B cell (primary cell): ENCODE data around the gene TRPV5. TPM values are rescaled to one million over a fixed set of nuclear protein-coding genes. Genes with fewer than 3 reads are reported as not detected.

ENCODE experiments used
- ATAC-seq: fragments of 200-7000 bp; cut with Tn5 transposase; one replicate; pipeline ENCODE4 v1.10.0; 2021; ENCODE audit warnings: low read depth, mild to moderate bottlenecking, moderate number of reproducible peaks, moderate library complexity
- CTCF ChIA-PET: fragments of 350-600 bp; sonication (Branson Sonifier 250); formaldehyde crosslinking; loops from one replicate; lab custom pipeline; 2021; ENCODE audit warnings: antibody characterized with exemption, inconsistent platforms; lab: Charles Lee
- POLR2A ChIA-PET: fragments of 350-600 bp; sonication (Branson Sonifier 250); formaldehyde crosslinking; loops from one replicate; lab custom pipeline; 2021; ENCODE audit warnings: antibody characterized with exemption; lab: Charles Lee
- DNase-seq: peaks from one replicate; pipeline ENCODE4 v3.0.0; 2013
- H2AFZ ChIP-seq: 2 replicates; pipeline ENCODE4 v1.6.1; 2012; ENCODE audit warnings: mild to moderate bottlenecking, low read depth, low read length; ENCODE audit not compliant: insufficient read depth, poor library complexity, severe bottlenecking
- H3K27ac ChIP-seq, 2 donors: 1 replicate in 1 of 2; 2 replicates in 1 of 2; pipeline ENCODE4 v1.5.1; 2012 to 2013; ENCODE audit warnings: low read length in 2 of 2, mild to moderate bottlenecking in 2 of 2, moderate library complexity in 1 of 2
- H3K27me3 ChIP-seq, 4 experiments: fragments of 200-600 bp in 1 of 4; sonication (generic) in 1 of 4; replicated peaks in 1 of 4; 1 replicate in 2 of 4; 2 replicates in 2 of 4; pipeline versions ENCODE4 v1.6.1 to v1.7.0; 2013 to 2016; ENCODE audit warnings: low read length in 3 of 4, mild to moderate bottlenecking in 2 of 4, mixed read lengths in 1 of 4, moderate library complexity in 1 of 4; ENCODE audit not compliant: insufficient read depth in 4 of 4, control insufficient read depth in 3 of 4; ENCODE audit errors: control extremely low read depth in 1 of 4
- H3K36me3 ChIP-seq, 2 experiments: replicated peaks in 1 of 2; 1 replicate in 1 of 2; 2 replicates in 1 of 2; pipeline versions ENCODE4 v1.6.1 to v1.7.1; 2013; ENCODE audit warnings: low read length in 1 of 2; ENCODE audit not compliant: insufficient read depth in 2 of 2, control insufficient read depth in 1 of 2; ENCODE audit errors: control extremely low read depth in 1 of 2, extremely low read depth in 1 of 2
- H3K4me1 ChIP-seq, 2 donors: fragments of 200-600 bp in 1 of 2; sonication (generic) in 1 of 2; 1 replicate in 1 of 2; 2 replicates in 1 of 2; pipeline versions ENCODE4 v1.5.1 to v1.6.1; 2013 to 2017; ENCODE audit warnings: low read length in 2 of 2; ENCODE audit not compliant: control insufficient read depth in 2 of 2, insufficient read depth in 2 of 2
- H3K4me2 ChIP-seq: replicated peaks from 2 replicates; pipeline ENCODE3; 2012; ENCODE audit warnings: mild to moderate bottlenecking, low read depth, low read length; ENCODE audit not compliant: poor library complexity, severe bottlenecking
- H3K4me3 ChIP-seq, 5 experiments: fragments of 200-600 bp in 1 of 5; sonication (generic) in 1 of 5; 1 replicate in 3 of 5; 2 replicates in 2 of 5; pipeline versions ENCODE4 v1.5.1 to v1.7.0; 2011 to 2016; ENCODE audit warnings: low read length in 4 of 5, mild to moderate bottlenecking in 4 of 5, low read depth in 2 of 5, control low read depth in 1 of 5, moderate library complexity in 1 of 5; ENCODE audit not compliant: insufficient read depth in 1 of 5; ENCODE audit errors: control extremely low read depth in 1 of 5, extremely low read depth in 1 of 5
- H3K79me2 ChIP-seq: fragments of 200-600 bp; sonication (generic); one replicate; pipeline ENCODE4 v1.6.0; 2016; ENCODE audit warnings: low read length; ENCODE audit not compliant: control insufficient read depth, insufficient read depth
- H3K9ac ChIP-seq: fragments of 200-600 bp; sonication (generic); 2 replicates; pipeline ENCODE4 v1.6.1; 2017; ENCODE audit warnings: mild to moderate bottlenecking, low read length, moderate library complexity
- H3K9me3 ChIP-seq, 3 donors: one replicate each; pipeline versions ENCODE4 v1.6.1 to v1.7.1; 2013; ENCODE audit warnings: low read length in 2 of 3; ENCODE audit not compliant: control insufficient read depth in 2 of 3, insufficient read depth in 1 of 3; ENCODE audit errors: control extremely low read depth in 1 of 3
- H4K20me1 ChIP-seq: 2 replicates; pipeline ENCODE4 v1.6.0; 2012; ENCODE audit warnings: mild to moderate bottlenecking, low read length; ENCODE audit not compliant: insufficient read depth, control insufficient read depth, poor library complexity, severe bottlenecking
- H3K27ac Mint-ChIP-seq: one replicate; pipeline ENCODE4 v1.8.0; 2021; ENCODE audit warnings: mixed read lengths
- H3K27me3 Mint-ChIP-seq: one replicate; pipeline ENCODE4 v1.8.0; 2021; ENCODE audit warnings: mixed read lengths
- H3K4me1 Mint-ChIP-seq: one replicate; pipeline ENCODE4 v1.8.0; 2021; ENCODE audit warnings: mixed read lengths
- H3K4me3 Mint-ChIP-seq: one replicate; pipeline ENCODE4 v1.8.0; 2021; ENCODE audit warnings: mixed read lengths
- H3K9me3 Mint-ChIP-seq: one replicate; pipeline ENCODE4 v1.8.0; 2022; ENCODE audit warnings: mixed read lengths; ENCODE audit not compliant: insufficient read depth
- EZH2 ChIP-seq: IDR thresholded peaks from 2 replicates; pipeline ENCODE4 v1.6.1; 2012; ENCODE audit warnings: borderline replicate concordance, low read depth, mild to moderate bottlenecking, moderate library complexity, low read length; ENCODE audit not compliant: insufficient read depth, poor library complexity, severe bottlenecking
- WGBS: methylation state at CpG from one replicate; pipeline ENCODE4 v1.1.5; 2013; ENCODE audit warnings: missing lambda C conversion rate; ENCODE audit not compliant: insufficient coverage; 5-methylcytosine and 5-hydroxymethylcytosine counted together
- intact Hi-C: fragments of 100-400 bp; cut with micrococcal nuclease; formaldehyde crosslinking; loops from one replicate; pipeline ENCODE4 v1.10.0; 2022
- polyA plus RNA-seq: library from polyadenylated mRNA; depleted of rRNA; stranded (reverse); fragments of >200 nt; gene quantifications from 2 replicates; pipeline ENCODE4 v1.2.3, GENCODE V29; 2012
- total RNA-seq, 2 donors: library from RNA; stranded (reverse); fragments of 120-200 nt in 1 of 2; gene quantifications; 1 replicate in 1 of 2; 2 replicates in 1 of 2; pipeline versions ENCODE4 v1.2.3 to v1.2.4, GENCODE V29; 2013 to 2022
- TF ChIP-seq, protein P1 (sequence below): fragments of 200-600 bp; IDR thresholded peaks from one replicate; pipeline ENCODE4 v1.8.0; 2022; ENCODE audit warnings: antibody characterized with exemption, mild to moderate bottlenecking

TRPV5 gene
- total and polyA plus RNA-seq, 2 donors (not counting 1 experiment from before 2014, with no cell fraction given) = 0.03 TPM; not detected in 1

DNA sequence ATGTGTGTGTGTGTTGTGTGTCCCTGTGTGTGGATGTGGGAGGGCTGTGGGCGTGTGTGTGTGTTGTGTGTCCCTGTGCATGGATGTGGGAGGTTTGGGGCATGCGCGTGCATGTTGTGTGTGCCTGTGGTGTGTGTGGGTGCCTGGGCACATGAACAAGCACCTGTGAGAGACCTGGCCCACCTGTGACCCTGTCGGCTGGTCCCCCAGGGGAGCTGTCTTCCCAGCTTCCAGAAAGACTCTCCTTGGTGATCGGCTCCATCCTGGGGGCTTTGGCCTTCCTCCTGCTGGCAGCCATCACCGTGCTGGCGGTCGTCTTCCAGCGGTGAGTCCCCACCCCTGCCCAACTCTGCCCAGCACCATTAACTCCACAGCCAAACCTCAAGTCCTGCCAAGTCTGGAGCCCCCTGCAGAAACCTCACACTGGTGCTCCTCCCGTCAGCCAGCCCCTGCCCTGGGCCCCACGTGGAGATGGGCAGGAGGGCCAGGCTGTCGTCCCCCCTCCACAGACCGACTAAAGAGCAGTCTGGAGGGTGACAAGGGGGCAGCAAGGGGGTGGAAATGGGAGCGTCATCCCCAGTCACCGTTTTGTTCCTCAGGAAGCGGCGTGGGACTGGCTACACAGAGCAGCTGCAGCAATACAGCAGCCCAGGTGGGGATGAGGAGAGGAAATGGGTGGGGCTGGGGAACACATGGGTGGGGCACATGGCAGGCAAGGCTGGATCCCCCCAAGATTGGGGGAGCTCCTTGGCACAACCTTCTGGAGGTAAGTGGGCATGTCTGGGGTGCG is 66.0 kb downstream of the TRPV5 start:
- ATAC-seq = no peak
- Histone ChIP-seq H3K9ac (no peak overlapping the region), H3K4me2 (no peak overlapping the region), H2AFZ (no peak overlapping the region), H3K79me2 (no peaks in the 10 kb centered on the region), H3K4me1 (no peaks in the 10 kb centered on the region), H3K36me3 (peaks cover 2 to 55% of the 10 kb centered on the region in 2 experiments), H3K27me3 (no peaks in the 10 kb centered on the region), H3K4me3 (no peak overlapping the region), H3K27ac (no peak overlapping the region), H3K9me3 (no peaks in the 10 kb centered on the region), H4K20me1 (no peaks in the 10 kb centered on the region)
- Mint-ChIP-seq H3K4me3 (no peak overlapping the region), H3K4me1 (peaks cover 3% of the 10 kb centered on the region), H3K9me3 (no peaks in the 10 kb centered on the region), H3K27ac (no peak overlapping the region), H3K27me3 (no peaks in the 10 kb centered on the region)
- 87% methylated on average over 17 of the region's 18 CpGs for WGBS
- ChIA-PET CTCF (interaction anchor here (0.8 to 3.4 kb wide), 6 partner anchors 9 to 264 kb away, joined by 3 to 33 read pairs (median 7); no protein-coding TSS in a partner anchor), POLR2A (no interaction called here)
- DNase-seq = no peak
- intact Hi-C loops = no loop called here
- TF ChIP-seq EZH2 = no peak
- TF ChIP-seq, protein P1, sequence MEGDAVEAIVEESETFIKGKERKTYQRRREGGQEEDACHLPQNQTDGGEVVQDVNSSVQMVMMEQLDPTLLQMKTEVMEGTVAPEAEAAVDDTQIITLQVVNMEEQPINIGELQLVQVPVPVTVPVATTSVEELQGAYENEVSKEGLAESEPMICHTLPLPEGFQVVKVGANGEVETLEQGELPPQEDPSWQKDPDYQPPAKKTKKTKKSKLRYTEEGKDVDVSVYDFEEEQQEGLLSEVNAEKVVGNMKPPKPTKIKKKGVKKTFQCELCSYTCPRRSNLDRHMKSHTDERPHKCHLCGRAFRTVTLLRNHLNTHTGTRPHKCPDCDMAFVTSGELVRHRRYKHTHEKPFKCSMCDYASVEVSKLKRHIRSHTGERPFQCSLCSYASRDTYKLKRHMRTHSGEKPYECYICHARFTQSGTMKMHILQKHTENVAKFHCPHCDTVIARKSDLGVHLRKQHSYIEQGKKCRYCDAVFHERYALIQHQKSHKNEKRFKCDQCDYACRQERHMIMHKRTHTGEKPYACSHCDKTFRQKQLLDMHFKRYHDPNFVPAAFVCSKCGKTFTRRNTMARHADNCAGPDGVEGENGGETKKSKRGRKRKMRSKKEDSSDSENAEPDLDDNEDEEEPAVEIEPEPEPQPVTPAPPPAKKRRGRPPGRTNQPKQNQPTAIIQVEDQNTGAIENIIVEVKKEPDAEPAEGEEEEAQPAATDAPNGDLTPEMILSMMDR = no peak

DNA sequence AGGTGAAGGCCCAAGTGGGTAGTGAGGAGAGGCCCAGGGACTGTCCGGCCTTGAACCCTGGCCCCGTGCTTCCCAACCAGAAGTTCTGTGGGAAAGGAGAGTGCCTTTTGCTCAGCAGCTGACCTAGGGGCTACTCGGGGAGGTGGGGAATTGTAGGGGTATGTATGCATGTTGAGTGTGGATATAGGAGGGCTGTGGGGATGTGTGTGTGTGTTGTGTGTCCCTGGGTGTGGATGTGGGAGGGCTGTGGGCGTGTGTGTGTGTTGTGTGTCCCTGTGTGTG is 66.5 kb downstream of the TRPV5 start:
- no peak overlapping the region for H3K9ac ChIP-seq
- H4K20me1 ChIP-seq = no peaks in the 10 kb centered on the region
- H3K27ac Mint-ChIP-seq = no peak overlapping the region
- CTCF ChIA-PET = interaction anchor here (0.8 to 3.8 kb wide), 11 partner anchors 9 to 263 kb away, joined by 3 to 33 read pairs (median 9); partner anchors contain the start of gene EPHB6
- H3K4me1 ChIP-seq = no peaks in the 10 kb centered on the region
- DNase-seq (no peak), ATAC-seq (no peak)
- no peaks in the 10 kb centered on the region for H3K79me2 ChIP-seq
- H3K4me2 ChIP-seq = no peak overlapping the region
- no peaks in the 10 kb centered on the region for H3K9me3 Mint-ChIP-seq
- intact Hi-C loops = no loop called here
- 88% methylated on average over 4 of the region's 4 CpGs for WGBS
- H3K4me3 Mint-ChIP-seq = no peak overlapping the region
- no peak overlapping the region for H2AFZ ChIP-seq
- no peak for TF ChIP-seq EZH2
- TF ChIP-seq, protein P1 = no peak
- H3K36me3 ChIP-seq = peaks cover 2 to 58% of the 10 kb centered on the region in 2 experiments
- no peak overlapping the region for H3K4me3 ChIP-seq
- H3K4me1 Mint-ChIP-seq = peaks cover 3% of the 10 kb centered on the region
- no peaks in the 10 kb centered on the region for H3K27me3 ChIP-seq
- H3K27me3 Mint-ChIP-seq = no peaks in the 10 kb centered on the region
- no peaks in the 10 kb centered on the region for H3K9me3 ChIP-seq
- POLR2A ChIA-PET = interaction anchor here (1.9 kb wide), 1 partner anchor 13 kb away, joined by 7 read pairs; the partner anchor contains the start of gene EPHB6
- H3K27ac ChIP-seq = no peak overlapping the region
